Glomerular visceral epithelial cell (primary cell): Measurements from ENCODE around the gene FBXO31.

Source experiments
- DNase-seq: peaks from one replicate; pipeline ENCODE4 v3.0.0-alpha.2; 2016; ENCODE audit errors: extremely low spot score

FBXO31 gene

GRCh38 chr16:87327798-87328495 lies 55.6 kb downstream of the FBXO31 start:
- DNase-seq = no peak

GRCh38 chr16:87326151-87326571 lies 57.4 kb downstream of the FBXO31 start:
- DNase-seq = no peak

GRCh38 chr16:87325423-87325858 lies 58.1 kb downstream of the FBXO31 start:
- no peak for DNase-seq

- DNase-seq = peak; percentile 25
Observed at GRCh38 chr16:87324411-87325275, 58.9 kb downstream of the FBXO31 start.

- DNase-seq = no peak
Observed at GRCh38 chr16:87323727-87324410, 59.7 kb downstream of the FBXO31 start.

- DNase-seq = no peak
Observed at GRCh38 chr16:87322833-87323726, 60.5 kb downstream of the FBXO31 start.

- no peak for DNase-seq
Observed at GRCh38 chr16:87322360-87322759, 61.2 kb downstream of the FBXO31 start.

- DNase-seq = no peak
Observed at GRCh38 chr16:87321336-87322107, 62.1 kb downstream of the FBXO31 start.

GRCh38 chr16:87320510-87321227 lies 62.9 kb downstream of the FBXO31 start:
- DNase-seq = no peak

- DNase-seq = no peak
Observed at GRCh38 chr16:87319997-87320491, 63.5 kb downstream of the FBXO31 start.

GRCh38 chr16:87319011-87319410 lies 64.6 kb downstream of the FBXO31 start:
- no peak for DNase-seq

- peak; percentile 39 for DNase-seq
Observed at GRCh38 chr16:87317750-87318644, 65.6 kb downstream of the FBXO31 start.

- DNase-seq = peak; percentile 93
Observed at GRCh38 chr16:87316923-87317749, 66.4 kb downstream of the FBXO31 start, which contains the start of gene C16orf95. TSS of gene C16orf95 (minus strand) at chr16:87317392. CDS start at chr16:87317242, 150 bp downstream.

GRCh38 chr16:87316450-87316922 lies 67.1 kb downstream of the FBXO31 start:
- DNase-seq = no peak

- no peak for DNase-seq
Observed at GRCh38 chr16:87314990-87315420, 68.6 kb downstream of the FBXO31 start.

GRCh38 chr16:87312008-87312407 lies 71.6 kb downstream of the FBXO31 start:
- DNase-seq = no peak

GRCh38 chr16:87311387-87311786 lies 72.2 kb downstream of the FBXO31 start:
- DNase-seq = no peak
